RWPE2 (cell line): Measurements from ENCODE around the gene AADACL2.

Experiments used
- ATAC-seq: fragments of 200-7000 bp; cut with Tn5 transposase; 3 replicates; pipeline ENCODE4 v1.9.1; 2021; ENCODE audit warnings: low read depth
- DNase-seq: peaks from one replicate; pipeline ENCODE4 v3.0.0-alpha.2; 2020; ENCODE audit warnings: low spot score
- H3K27ac ChIP-seq: fragments of 450-650 bp; 2 replicates; pipeline ENCODE4 v1.5.1; 2017; ENCODE audit warnings: mild to moderate bottlenecking; ENCODE audit not compliant: poor library complexity, severe bottlenecking
- H3K27me3 ChIP-seq: fragments of 250-450 bp; sonication (Bioruptor Pico); 2 replicates; pipeline ENCODE4 v1.5.1; 2021; ENCODE audit warnings: mild to moderate bottlenecking, moderate library complexity; ENCODE audit not compliant: insufficient read depth, poor library complexity, severe bottlenecking
- H3K36me3 ChIP-seq: fragments of 250-450 bp; sonication (Bioruptor Pico); 2 replicates; pipeline ENCODE4 v1.5.1; 2020; ENCODE audit warnings: low read depth, mild to moderate bottlenecking, moderate library complexity
- H3K4me1 ChIP-seq: fragments of 250-450 bp; sonication (Bioruptor Pico); 2 replicates; pipeline ENCODE4 v1.5.1; 2021; ENCODE audit warnings: mild to moderate bottlenecking, moderate library complexity; ENCODE audit not compliant: insufficient read depth, poor library complexity, severe bottlenecking
- H3K4me3 ChIP-seq: fragments of 250-450 bp; sonication (Bioruptor Pico); 2 replicates; pipeline ENCODE4 v1.5.1; 2021; ENCODE audit warnings: mild to moderate bottlenecking, moderate library complexity; ENCODE audit not compliant: severe bottlenecking
- H3K9me3 ChIP-seq: fragments of 250-450 bp; sonication (Bioruptor Pico); 2 replicates; pipeline ENCODE4 v1.5.1; 2021; ENCODE audit warnings: mild to moderate bottlenecking, moderate library complexity; ENCODE audit not compliant: severe bottlenecking
- CTCF ChIP-seq: fragments of 450-650 bp; IDR thresholded peaks from one replicate; pipeline ENCODE4 v1.5.1; 2017; ENCODE audit warnings: mild to moderate bottlenecking, moderate library complexity; ENCODE audit not compliant: poor library complexity, severe bottlenecking

AADACL2 gene

GRCh38 chr3:151804267-151804666, 70.5 kb downstream of the AADACL2 start:
- TF ChIP-seq CTCF: no peak
- no peaks in the 10 kb centered on the region for H3K27me3 ChIP-seq
- DNase-seq (no peak), ATAC-seq (no peak)
- no peaks in the 10 kb centered on the region for H3K9me3 ChIP-seq
- H3K4me3 ChIP-seq: no peak overlapping the region
- H3K27ac ChIP-seq: no peak overlapping the region
- peaks cover 13% of the 10 kb centered on the region for H3K4me1 ChIP-seq
- no peaks in the 10 kb centered on the region for H3K36me3 ChIP-seq

GRCh38 chr3:151806838-151807237, 73.1 kb downstream of the AADACL2 start:
- no peak for ATAC-seq
- TF ChIP-seq CTCF: no peak
- H3K4me1 ChIP-seq: no peaks in the 10 kb centered on the region
- H3K27me3 ChIP-seq: no peaks in the 10 kb centered on the region
- DNase-seq: no peak
- H3K36me3 ChIP-seq: no peaks in the 10 kb centered on the region
- no peaks in the 10 kb centered on the region for H3K9me3 ChIP-seq
- no peak overlapping the region for H3K27ac ChIP-seq
- no peak overlapping the region for H3K4me3 ChIP-seq
